HG02938 (cell line): ENCODE measurements around the gene DCLK1.
"Not testable (repeated sequence)": the region's sequence is repeated elsewhere in the genome, so short reads cannot be mapped to it uniquely, and the experiment has no call there.

ENCODE experiments used
- ATAC-seq: cut with Tn5 transposase; IDR thresholded peaks from one replicate; pipeline ENCODE4 v1.9.1; 2021; ENCODE audit warnings: mild to moderate bottlenecking, moderate library complexity; ENCODE audit not compliant: unreplicated experiment

DCLK1 gene

GRCh38 chr13:35988648-35989081, 142.5 kb downstream of the DCLK1 start:
- ATAC-seq, result no peak

GRCh38 chr13:35987572-35988513, 143.3 kb downstream of the DCLK1 start:
- no peak for ATAC-seq

DNA sequence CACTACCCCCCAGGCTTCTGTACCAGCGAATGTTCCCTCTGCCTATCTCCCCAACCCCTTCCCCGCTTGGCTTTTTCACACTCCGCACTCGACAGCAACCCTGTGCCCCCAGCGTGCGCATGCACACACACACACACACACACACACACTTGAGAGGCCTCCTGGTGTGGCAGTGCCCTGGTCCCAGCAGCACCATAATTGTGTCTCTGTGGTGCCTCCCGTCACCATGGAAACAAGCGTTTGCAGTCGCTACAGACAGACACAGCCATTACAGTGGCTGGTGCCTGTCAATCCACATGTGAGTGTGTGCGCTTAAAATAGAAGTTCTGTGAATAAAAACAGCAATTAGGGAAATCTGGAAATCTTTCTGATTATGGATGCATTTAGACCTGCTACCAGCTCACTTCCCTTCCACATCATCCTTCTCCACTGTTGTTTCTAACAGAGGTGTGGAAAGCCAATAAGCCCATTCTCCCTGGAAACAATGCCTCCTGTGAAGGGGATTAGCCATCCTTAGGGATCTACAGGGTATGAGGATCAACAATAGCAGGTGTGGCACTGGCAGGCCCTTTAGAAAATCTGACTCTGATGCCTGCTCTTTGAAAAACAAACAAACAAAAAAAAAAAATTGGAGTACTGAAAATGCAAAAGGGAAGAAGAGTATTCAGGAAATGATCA, 146.3 kb downstream of the DCLK1 start:
- ATAC-seq, result no peak

DNA sequence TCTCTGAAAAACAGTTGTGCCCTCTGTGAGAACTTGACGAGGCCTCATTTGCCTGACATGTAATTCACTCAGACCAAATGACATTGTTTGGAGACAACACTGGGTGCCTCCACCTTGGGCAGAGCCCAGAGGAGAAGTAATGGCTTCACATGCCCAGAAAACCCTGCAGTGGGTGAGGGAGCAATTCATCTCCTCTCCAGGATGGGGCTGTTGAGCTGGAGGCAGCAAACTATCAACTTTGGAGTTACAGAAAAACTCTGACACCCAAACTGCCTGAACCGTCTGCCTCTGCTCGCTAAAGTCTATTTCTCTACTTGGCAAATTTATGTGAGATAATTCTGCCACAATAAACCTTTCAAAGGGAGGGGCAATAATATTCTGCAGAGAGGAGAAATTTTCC, 146.9 kb downstream of the DCLK1 start:
- ATAC-seq, result no peak

GRCh38 chr13:35983703-35984102, 147.5 kb downstream of the DCLK1 start:
- ATAC-seq, result not testable (repeated sequence)

- no peak for ATAC-seq
Measured at GRCh38 chr13:35983206-35983605, 148.0 kb downstream of the DCLK1 start.

DNA sequence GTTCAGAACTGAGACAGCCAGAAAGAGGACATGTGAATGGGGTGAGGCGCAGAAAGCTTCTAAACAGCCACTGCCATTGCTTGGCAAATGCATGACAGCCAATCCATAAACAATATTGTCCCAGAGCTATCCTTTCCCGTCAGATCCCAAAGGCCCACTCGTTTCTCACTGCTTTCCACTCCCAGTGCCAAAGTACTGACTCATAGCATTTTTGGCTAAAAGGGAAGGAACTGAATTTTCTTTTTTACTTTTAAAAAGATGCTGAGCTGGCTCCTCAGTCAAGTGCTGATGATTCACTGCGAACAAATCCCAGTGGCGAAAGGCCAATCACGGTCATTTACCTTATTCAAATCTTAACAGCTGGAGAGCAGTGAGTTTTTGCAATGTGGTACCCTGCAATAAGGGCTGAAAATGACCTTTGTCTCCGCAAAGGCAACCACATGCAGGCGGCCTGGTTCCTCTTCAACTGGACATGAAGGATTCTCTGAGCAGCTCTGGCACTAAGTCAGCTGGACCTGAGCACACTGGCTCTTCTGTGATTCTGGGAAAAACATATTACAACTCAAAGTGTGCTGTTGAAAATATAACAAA, 151.7 kb downstream of the DCLK1 start:
- no peak for ATAC-seq

DNA sequence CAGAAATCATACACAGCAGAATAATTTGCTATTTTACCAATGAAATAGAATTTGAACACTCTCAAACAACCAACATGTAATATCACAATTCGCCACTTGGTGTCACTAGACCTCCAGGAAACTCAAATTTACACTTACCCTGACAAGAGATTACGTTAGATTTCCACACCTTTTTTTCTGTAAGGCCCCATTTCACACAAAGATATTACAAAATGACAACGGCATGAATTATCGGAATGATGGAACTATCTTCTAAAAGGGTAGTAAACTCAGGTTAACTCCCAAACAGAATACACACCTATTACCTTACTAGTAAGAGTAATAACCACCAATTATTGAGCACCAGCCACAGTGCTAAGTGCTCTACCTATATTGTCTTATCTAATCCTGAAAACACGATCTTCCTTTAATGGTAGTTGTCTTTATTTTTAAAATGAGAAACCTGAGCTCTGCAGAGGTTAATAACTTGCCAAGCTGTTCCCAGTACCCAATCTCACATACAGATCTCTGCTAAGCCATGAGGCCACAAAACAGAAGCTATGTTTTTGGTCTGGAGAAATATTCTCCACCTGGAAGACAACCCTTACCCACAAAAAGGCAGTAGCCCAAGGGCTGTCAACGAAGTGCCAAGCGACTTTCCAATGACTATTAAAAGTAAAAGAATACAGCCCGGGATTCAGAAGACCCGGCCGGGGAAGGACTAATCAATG, 152.4 kb downstream of the DCLK1 start:
- peak; percentile 61 for ATAC-seq

- ATAC-seq, result no peak
Measured at GRCh38 chr13:35977060-35977459, 154.1 kb downstream of the DCLK1 start.

DNA sequence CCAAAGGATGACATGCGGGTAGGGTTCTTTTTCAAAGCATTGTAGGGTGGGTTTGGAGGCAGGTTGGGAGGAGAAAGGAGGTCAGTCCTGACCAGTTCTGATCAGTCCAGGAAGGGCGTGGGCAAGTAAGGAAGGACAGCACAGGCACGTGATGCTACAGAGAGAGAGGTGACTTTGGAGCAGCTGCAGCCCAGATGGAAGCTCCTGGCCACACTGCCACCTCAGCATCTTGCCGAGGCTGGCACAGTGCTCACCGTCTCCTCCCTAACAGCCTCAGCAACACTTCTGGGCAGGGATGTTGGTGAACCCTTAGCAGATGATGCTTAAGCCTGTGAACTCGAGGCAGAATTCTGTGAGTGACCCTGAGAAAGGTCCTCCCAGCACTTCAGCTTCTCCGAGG, 155.1 kb downstream of the DCLK1 start:
- ATAC-seq, result no peak

DNA sequence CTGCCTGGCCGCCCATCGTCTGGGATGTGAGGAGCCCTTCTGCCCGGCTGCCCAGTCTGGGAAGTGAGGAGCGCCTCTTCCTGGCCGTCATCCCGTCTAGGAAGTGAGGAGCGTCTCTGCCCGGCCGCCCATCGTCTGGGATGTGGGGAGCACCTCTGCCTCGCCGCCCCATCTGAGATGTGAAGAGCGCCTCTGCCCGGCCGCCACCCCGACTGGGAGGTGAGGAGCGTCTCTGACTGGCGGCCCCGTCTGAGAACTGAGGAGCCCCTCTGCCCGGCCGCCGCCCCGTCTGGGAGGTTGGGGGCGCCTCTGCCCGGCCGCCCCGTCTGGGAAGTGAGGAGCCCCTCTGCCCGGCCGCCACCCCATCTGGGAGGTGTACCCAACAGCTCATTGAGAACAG, 164.2 kb downstream of the DCLK1 start:
- ATAC-seq, result not testable (repeated sequence)

- ATAC-seq, result no peak
Measured at GRCh38 chr13:35966024-35966423, 165.2 kb downstream of the DCLK1 start.

- ATAC-seq, result no peak
Measured at GRCh38 chr13:35965226-35965927, 165.8 kb downstream of the DCLK1 start.

- no peak for ATAC-seq
Measured at GRCh38 chr13:35964863-35965180, 166.4 kb downstream of the DCLK1 start.

DNA sequence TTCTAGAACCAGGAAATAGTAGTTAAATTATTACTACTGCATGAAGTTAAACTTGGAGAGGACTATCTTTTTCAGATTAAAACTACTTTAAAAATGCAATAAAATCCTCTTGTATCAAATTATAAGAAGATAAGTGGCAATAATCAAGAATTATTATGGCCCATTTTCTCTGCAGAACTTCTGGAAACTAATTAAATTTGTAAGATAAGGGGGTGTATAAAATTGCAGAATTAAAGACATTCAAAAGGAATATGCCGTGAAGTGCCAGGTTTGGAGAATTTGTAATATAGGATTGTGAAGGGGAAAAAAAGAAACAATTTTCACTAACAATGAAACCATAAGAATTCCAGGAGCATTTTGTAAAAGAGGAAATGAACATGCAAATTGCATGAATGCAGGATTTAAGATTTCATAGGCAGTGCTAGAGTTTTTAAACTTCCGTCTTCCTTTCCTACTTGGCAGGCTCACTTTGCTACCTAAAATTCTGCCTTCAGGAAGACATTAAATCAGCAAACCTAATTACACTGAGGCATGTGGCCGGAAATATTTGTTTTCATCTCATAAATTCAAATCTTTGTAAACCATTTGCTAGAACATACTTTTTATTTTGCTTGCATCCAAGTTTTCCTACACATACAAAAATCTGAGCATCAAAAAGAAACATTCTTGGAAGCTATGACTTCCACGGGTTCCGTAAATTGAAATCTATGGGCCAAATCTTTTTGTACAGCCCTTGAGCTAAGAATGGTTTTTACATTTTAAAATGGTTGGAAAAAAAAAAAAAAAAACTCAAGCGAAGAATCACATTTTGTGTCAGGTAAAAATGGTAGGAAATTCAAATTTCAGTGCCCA, 166.9 kb downstream of the DCLK1 start:
- ATAC-seq, result no peak

DNA sequence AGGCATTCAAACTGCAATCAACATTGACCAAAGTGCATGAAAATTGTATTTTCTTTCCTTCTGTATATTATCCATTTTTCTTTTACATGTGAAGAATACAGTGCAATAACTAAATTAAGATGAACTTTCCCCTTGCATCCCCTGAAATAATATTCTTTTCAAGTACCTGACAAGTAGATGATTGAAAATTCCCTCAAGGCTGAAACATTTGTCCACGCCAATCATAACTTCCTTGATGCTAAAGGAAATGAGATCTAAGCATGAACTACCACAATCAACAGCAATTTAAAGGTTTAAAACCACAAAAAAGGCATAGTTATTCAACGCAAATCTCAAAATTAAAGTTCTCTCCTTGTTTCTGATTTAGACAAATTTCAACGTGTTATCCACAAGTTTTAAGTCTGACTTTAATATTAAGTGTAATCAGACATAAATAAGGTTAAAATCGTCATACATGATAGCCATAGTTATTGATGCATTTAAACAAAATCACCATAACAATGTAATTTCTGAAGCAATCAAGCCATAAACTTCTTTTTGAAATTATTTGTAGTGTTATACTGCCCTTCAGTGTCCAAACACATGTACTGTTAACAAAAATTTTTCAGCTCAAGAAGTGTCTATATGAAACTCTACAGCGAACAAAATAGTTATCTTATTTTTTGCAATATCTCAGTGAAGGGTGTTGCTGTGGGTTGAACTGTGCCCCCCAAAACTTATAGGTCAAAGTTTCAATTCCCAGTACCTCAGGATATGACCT, 169.5 kb downstream of the DCLK1 start:
- ATAC-seq, result no peak

DNA sequence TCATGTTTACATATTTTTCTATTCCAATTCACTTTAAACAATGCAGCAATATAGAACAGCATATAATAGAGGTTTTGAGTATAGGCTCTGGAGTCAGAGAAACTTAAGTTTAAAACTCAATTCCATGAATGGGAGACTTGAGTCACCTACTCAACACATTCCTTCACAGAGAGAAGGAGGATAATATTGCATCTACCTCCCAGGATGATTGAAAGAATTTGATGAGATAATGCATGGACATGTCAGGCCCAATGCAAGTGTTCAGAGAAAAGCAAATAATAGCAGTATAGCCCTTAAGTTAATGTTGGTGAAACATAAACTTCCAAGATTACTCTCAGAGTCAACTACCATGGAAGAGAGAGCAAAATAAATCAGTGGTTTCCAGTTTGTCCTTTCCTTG, 170.2 kb downstream of the DCLK1 start:
- ATAC-seq, result no peak

GRCh38 chr13:35957996-35958395, 173.2 kb downstream of the DCLK1 start:
- ATAC-seq, result no peak

DNA sequence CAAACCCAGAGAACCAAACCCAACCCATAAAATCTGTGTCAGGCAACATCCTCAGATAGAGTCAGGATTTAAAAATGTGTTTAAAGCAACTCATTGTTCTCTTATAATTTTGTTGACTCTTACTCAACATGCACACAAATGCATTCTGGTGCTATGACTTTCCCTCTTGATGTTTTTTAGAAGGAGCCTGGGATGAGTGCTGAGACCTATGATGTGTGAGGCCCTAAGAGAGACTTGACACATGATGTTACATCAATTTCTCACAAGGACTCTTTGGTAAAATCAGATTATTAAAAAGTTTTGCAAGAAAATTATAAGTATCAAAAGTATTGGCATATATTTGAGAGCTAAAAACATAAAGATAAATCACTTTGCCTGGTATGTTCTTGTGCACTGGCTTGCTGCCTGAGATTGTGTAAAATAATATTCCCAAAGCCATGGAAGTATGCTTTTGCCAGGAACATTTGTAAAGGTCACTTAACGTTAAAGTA, 173.9 kb downstream of the DCLK1 start:
- ATAC-seq, result no peak
